Measurements from ENCODE around the gene PIH1D1. TPM values are rescaled to one million over a fixed set of nuclear protein-coding genes. Genes with fewer than 3 reads are reported as not detected.

The PIH1D1 gene
- total and polyA plus RNA-seq, 12 donors: 15.7 to 60.0 (median 29.3) TPM

DNA sequence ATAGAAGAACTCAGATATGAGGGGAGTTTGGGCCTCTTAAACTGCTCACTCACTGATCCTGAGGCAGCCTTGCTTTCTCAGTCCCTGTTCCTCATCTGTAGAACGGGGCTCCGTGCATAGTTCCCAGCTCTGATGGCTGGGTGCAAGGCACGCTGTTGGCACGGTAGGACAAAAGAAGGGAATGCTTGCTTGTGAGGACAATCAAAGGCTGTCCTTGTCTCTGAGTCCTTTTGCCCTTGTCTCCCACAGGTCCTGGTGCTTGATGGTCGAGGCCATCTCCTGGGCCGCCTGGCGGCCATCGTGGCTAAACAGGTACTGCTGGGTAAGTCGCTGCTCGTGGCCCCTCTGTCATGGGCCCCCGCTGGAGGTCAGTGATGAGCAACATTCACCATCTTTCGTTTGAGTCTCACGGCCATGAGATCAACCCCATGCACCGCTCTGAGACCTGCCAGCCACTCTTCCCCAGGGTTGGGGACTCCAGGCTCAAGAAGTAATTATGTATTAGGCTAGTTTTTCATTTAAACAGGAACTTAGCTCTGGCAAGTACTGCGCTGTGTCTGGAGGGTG lies 38.1 kb upstream of the PIH1D1 start:
- peaks cover 15 to 37% (median 29%) of the 10 kb centered on the region in 9 donors for H3K4me1 ChIP-seq
- intact Hi-C loops (cut with DNase I): no loop called here

GRCh38 chr19:49488863-49489537 lies 37.4 kb upstream of the PIH1D1 start:
- Histone ChIP-seq H3K36me3 (peaks cover 12 to 70% (median 40%) of the 10 kb centered on the region in 9 donors), H3K4me3 (peak overlapping the region; percentile 74 to 99 (median 92)), H3K27ac (peak overlapping the region in 9 of 10 donors; percentile 85 to 95 (median 90)), H3K9me3 (no peaks in the 10 kb centered on the region), H3K27me3 (no peaks in the 10 kb centered on the region), H3K4me1 (peaks cover 15 to 37% (median 29%) of the 10 kb centered on the region in 9 donors)
- no peak for TF ChIP-seq CTCF (IDR thresholded peaks at IDR 0.05)
- intact Hi-C loops (cut with DNase I): no loop called here
- ATAC-seq (no peak), DNase-seq (no peak)
- 25 to 27% methylated on average over 15 of the region's 15 CpGs for WGBS, 2 donors

More for the DNA sequence above, 38.1 kb upstream of the PIH1D1 start:
- H3K4me3 ChIP-seq: peak overlapping the region in 8 of 10 donors; percentile 74 to 97 (median 91)
- H3K9me3 ChIP-seq: no peaks in the 10 kb centered on the region
- DNase-seq (no peak), ATAC-seq (no peak)
- TF ChIP-seq CTCF (IDR thresholded peaks at IDR 0.05): no peak
- H3K36me3 ChIP-seq: peaks cover 12 to 64% (median 40%) of the 10 kb centered on the region in 9 donors
- H3K27me3 ChIP-seq: no peaks in the 10 kb centered on the region
- 62 to 64% methylated on average over 15 of the region's 15 CpGs for WGBS, 2 donors
- peak overlapping the region in 7 of 10 donors; percentile 85 to 95 (median 90) for H3K27ac ChIP-seq

GRCh38 chr19:49488046-49488862 lies 36.6 kb upstream of the PIH1D1 start:
- peaks cover 15 to 37% (median 29%) of the 10 kb centered on the region in 9 donors for H3K4me1 ChIP-seq
- ATAC-seq: no peak
- TF ChIP-seq CTCF (IDR thresholded peaks at IDR 0.05): no peak
- DNase-seq: no peak
- H3K36me3 ChIP-seq: peaks cover 12 to 74% (median 39%) of the 10 kb centered on the region in 9 donors
- intact Hi-C loops (cut with DNase I): no loop called here
- H3K27me3 ChIP-seq: no peaks in the 10 kb centered on the region
- H3K4me3 ChIP-seq: peak overlapping the region; percentile 74 to 99 (median 92)
- WGBS, 2 donors: 1 to 2% methylated on average over 26 of the region's 26 CpGs
- no peaks in the 10 kb centered on the region for H3K9me3 ChIP-seq
- H3K27ac ChIP-seq: peak overlapping the region; percentile 52 to 95 (median 90)

Data from heart right ventricle (tissue), 16 donors.